T-helper 1 cell treated with Interleukin-12 subunit alpha and Interleukin-12 subunit beta and Interleukin-4 antibody, amounts not matched to agents 30 ng/mL and 1 ng/mL, for 36 hours (primary cell): ENCODE results near the gene BEND5. TPM values are rescaled to one million over a fixed set of nuclear protein-coding genes. Genes with fewer than 3 reads are reported as not detected.

Experiments used
- intact Hi-C: fragments of 100-400 bp; cut with micrococcal nuclease; formaldehyde crosslinking; loops from one replicate; pipeline ENCODE4 v1.15.1; 2024
- total RNA-seq: library from RNA; stranded (reverse); gene quantifications from 2 replicates; pipeline ENCODE4 v1.2.3, GENCODE V29; 2022

Gene BEND5
- 2.3 and 2.4 TPM in 2 replicates for total RNA-seq

- intact Hi-C loops: loop anchor here (5.0 kb wide), 1 partner anchor 304 kb away; the partner anchor contains the start of gene SPATA6
Measured at GRCh38 chr1:48776393-48777218, at the start of gene BEND5. Gene BEND5 (minus strand): TSS chr1:48776891. CDS start chr1:48776831, 60 bp downstream.

- intact Hi-C loops: no loop called here
Measured at GRCh38 chr1:48823168-48823567, 46.5 kb upstream of the BEND5 start.

GRCh38 chr1:48820491-48820890 is 43.8 kb upstream of the BEND5 start:
- intact Hi-C loops: no loop called here

- intact Hi-C loops: loop anchor here (1.0 kb wide), 1 partner anchor 140 kb away; no protein-coding TSS in a partner anchor
Measured at GRCh38 chr1:48817505-48818114, 40.9 kb upstream of the BEND5 start.

- intact Hi-C loops: no loop called here
Measured at GRCh38 chr1:48810740-48811139, 34.0 kb upstream of the BEND5 start.

GRCh38 chr1:48808496-48808895 is 31.8 kb upstream of the BEND5 start:
- intact Hi-C loops: no loop called here

- intact Hi-C loops: no loop called here
Measured at GRCh38 chr1:48807554-48808260, 31.0 kb upstream of the BEND5 start.

GRCh38 chr1:48803474-48803873 is 26.8 kb upstream of the BEND5 start:
- intact Hi-C loops: no loop called here

GRCh38 chr1:48794816-48795215 is 18.1 kb upstream of the BEND5 start:
- intact Hi-C loops: no loop called here

GRCh38 chr1:48793863-48794262 is 17.2 kb upstream of the BEND5 start:
- intact Hi-C loops: no loop called here

GRCh38 chr1:48792961-48793360 is 16.3 kb upstream of the BEND5 start:
- intact Hi-C loops: no loop called here

GRCh38 chr1:48790397-48790796 is 13.7 kb upstream of the BEND5 start:
- intact Hi-C loops: no loop called here

GRCh38 chr1:48789903-48790302 is 13.2 kb upstream of the BEND5 start:
- intact Hi-C loops: no loop called here

GRCh38 chr1:48785869-48786268 is 9.2 kb upstream of the BEND5 start:
- intact Hi-C loops: no loop called here

- intact Hi-C loops: no loop called here
Measured at GRCh38 chr1:48784301-48784700, 7.6 kb upstream of the BEND5 start.

- intact Hi-C loops: loop anchor here (5.0 kb wide), 1 partner anchor 305 kb away; the partner anchor contains the start of gene SPATA6
Measured at GRCh38 chr1:48777219-48777895, 666 bp upstream of the BEND5 start.

GRCh38 chr1:48775831-48776392 is 779 bp downstream of the BEND5 start:
- intact Hi-C loops: loop anchor here (5.0 kb wide), 1 partner anchor 304 kb away; the partner anchor contains the start of gene SPATA6

GRCh38 chr1:48773133-48773532 is 3.6 kb downstream of the BEND5 start:
- intact Hi-C loops: no loop called here

- intact Hi-C loops: no loop called here
Measured at GRCh38 chr1:48772211-48772610, 4.5 kb downstream of the BEND5 start.

GRCh38 chr1:48771561-48771960 is 5.1 kb downstream of the BEND5 start:
- intact Hi-C loops: no loop called here

- intact Hi-C loops: no loop called here
Measured at GRCh38 chr1:48767975-48768510, 8.6 kb downstream of the BEND5 start.
